HL-60 (cell line): Measurements from ENCODE around the gene PIK3IP1.

ENCODE experiments used
- CTCF ChIP-seq: IDR thresholded peaks from one replicate; pipeline ENCODE4 v1.5.1; 2011; ENCODE audit warnings: low read length, control low read depth, inconsistent platforms; ENCODE audit not compliant: insufficient read depth
- POLR2AphosphoS5 ChIP-seq: IDR thresholded peaks from 2 replicates; pipeline ENCODE4 v1.6.1; 2012; ENCODE audit warnings: low read depth

DNA sequence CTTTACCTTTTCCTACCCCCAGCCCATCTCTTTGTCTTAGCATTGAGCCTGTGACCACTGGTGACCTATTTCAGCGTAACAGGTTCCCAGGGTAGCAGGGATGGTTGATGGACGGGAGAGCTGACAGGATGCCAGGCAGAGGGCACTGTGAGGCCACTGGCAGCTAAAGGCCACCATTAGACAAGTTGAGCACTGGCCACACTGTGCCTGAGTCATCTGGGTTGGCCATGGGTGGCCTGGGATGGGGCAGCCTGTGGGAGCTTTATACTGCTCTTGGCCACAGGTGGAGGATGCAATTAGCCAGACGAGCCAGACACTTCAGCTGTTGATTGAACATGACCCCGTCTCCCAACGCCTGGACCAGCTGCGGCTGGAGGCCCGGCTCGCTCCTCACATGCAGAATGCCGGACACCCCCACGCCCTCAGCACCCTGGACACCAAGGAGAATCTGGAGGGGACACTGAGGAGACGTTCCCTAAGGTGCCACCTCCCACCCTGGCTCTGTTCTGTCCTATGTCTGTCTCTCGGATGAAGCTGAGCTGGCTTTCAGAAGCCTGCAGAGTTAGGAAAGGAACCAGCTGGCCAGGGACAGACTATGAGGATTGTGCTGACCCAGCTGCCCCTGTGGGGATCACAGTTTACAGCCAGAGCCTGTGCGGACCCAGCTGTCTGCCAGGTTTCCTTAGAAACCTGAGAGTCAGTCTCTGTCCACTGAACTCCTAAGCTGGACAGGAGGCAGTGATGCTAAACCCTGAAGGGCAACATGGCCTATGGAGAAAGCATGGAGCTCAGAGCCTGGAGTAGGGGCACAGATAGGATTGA is 29.8 kb downstream of the PIK3IP1 start:
- TF ChIP-seq CTCF (no peak), POLR2AphosphoS5 (no peak)
